ENCODE measurements around the gene SH2D2A.

Gene SH2D2A

GRCh38 chr1:156802421-156802935 is 14.2 kb downstream of the SH2D2A start:
- no peak for DNase-seq

GRCh38 chr1:156801409-156802121 is 15.1 kb downstream of the SH2D2A start:
- DNase-seq = no peak

- DNase-seq = peak; percentile 66
Observed at GRCh38 chr1:156797212-156797871, 19.3 kb downstream of the SH2D2A start.

GRCh38 chr1:156796340-156797097 is 20.1 kb downstream of the SH2D2A start:
- no peak for DNase-seq

GRCh38 chr1:156795787-156796186 is 20.9 kb downstream of the SH2D2A start:
- no peak for DNase-seq

GRCh38 chr1:156795374-156795733 is 21.3 kb downstream of the SH2D2A start:
- DNase-seq = no peak

- no peak for DNase-seq
Observed at GRCh38 chr1:156794506-156795373, 21.9 kb downstream of the SH2D2A start.

GRCh38 chr1:156789621-156790318 is 26.9 kb downstream of the SH2D2A start:
- no peak for DNase-seq

- DNase-seq = no peak
Observed at GRCh38 chr1:156788136-156788535, 28.5 kb downstream of the SH2D2A start.

- DNase-seq = no peak
Observed at GRCh38 chr1:156786640-156787039, 30.0 kb downstream of the SH2D2A start.

GRCh38 chr1:156785458-156785857 is 31.2 kb downstream of the SH2D2A start:
- no peak for DNase-seq

- no peak for DNase-seq
Observed at GRCh38 chr1:156781585-156782186, 35.0 kb downstream of the SH2D2A start.

GRCh38 chr1:156777573-156777972 is 39.1 kb downstream of the SH2D2A start:
- DNase-seq = no peak

GRCh38 chr1:156776942-156777341 is 39.7 kb downstream of the SH2D2A start:
- no peak for DNase-seq

- no peak for DNase-seq
Observed at GRCh38 chr1:156775799-156776198, 40.8 kb downstream of the SH2D2A start.

GRCh38 chr1:156773607-156774006 is 43.0 kb downstream of the SH2D2A start:
- DNase-seq = no peak

- no peak for DNase-seq
Observed at GRCh38 chr1:156772728-156773497, 43.7 kb downstream of the SH2D2A start.

- DNase-seq = no peak
Observed at GRCh38 chr1:156772222-156772621, 44.4 kb downstream of the SH2D2A start.

- no peak for DNase-seq
Observed at GRCh38 chr1:156768610-156769295, 47.9 kb downstream of the SH2D2A start.

Data from stimulated activated CD4-positive, alpha-beta T cell treated with anti-CD3 and anti-CD28 coated beads, Interleukin-4, amount 100 ng/mL, for 24 hours (primary cell).